ENCODE measurements around the gene PLA2G7. TPM values are rescaled to one million over a fixed set of nuclear protein-coding genes. Genes with fewer than 3 reads are reported as not detected.
"Not testable (repeated sequence)": the region's sequence is repeated elsewhere in the genome, so short reads cannot be mapped to it uniquely, and the experiment has no call there.

PLA2G7 gene
- total RNA-seq, 3 donors from 2014 or later (not counting 1 experiment from before 2014, with no cell fraction given) = 1.1 TPM; not detected in 2

GRCh38 chr6:46772762-46773161, 37.6 kb upstream of the PLA2G7 start:
- Mint-ChIP-seq H3K4me1 (no peaks in the 10 kb centered on the region), H3K27me3 (ENCODE audit: low read depth in 2 of 2) (peaks cover 2 to 16% of the 10 kb centered on the region in 2 donors), H3K27ac (no peak overlapping the region), H3K4me3 (no peak overlapping the region), H3K36me3 (no peaks in the 10 kb centered on the region), H3K9me3 (no peaks in the 10 kb centered on the region)
- no peak for TF ChIP-seq CTCF (IDR thresholded peaks at IDR 0.05)
- 12% methylated on average over 2 of the region's 2 CpGs for WGBS (ENCODE audit: insufficient coverage)
- ATAC-seq (peak in 2 of 3 donors; percentile 34 to 70), DNase-seq (peak in 1 of 2 donors; percentile 5)
- Histone ChIP-seq H3K27ac (ENCODE audit: low read length) (no peak overlapping the region), H3K36me3 (ENCODE audit: control insufficient read depth, insufficient read depth, low read length) (no peaks in the 10 kb centered on the region), H3K4me1 (ENCODE audit: control insufficient read depth, insufficient read depth, low read length) (peaks cover 4% of the 10 kb centered on the region), H3K27me3 (ENCODE audit: control insufficient read depth, insufficient read depth, low read length) (no peaks in the 10 kb centered on the region), H3K4me3 (ENCODE audit: low read length) (no peak overlapping the region), H3K9me3 (ENCODE audit: control insufficient read depth, insufficient read depth, low read length) (no peaks in the 10 kb centered on the region)
- intact Hi-C loops (cut with micrococcal nuclease) = no loop called here

DNA sequence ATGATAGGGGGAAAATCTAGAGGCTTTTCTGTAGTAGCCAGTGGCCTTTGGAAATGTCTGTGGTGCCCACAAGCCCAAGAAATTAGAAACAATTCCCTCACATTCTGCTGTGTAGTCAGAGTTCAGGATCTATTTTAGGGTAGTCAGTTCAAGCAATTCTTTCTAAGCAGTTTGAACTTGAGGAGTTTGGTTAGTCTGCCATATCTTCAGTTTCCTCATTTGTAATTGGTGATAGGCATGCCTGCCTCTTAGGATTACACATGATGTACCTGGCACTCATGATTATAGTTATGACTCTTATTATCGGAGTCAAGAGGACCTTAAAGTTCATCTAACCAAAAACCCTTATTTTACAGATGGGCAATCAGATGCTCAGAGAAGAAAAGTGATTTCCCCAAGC, 36.8 kb upstream of the PLA2G7 start:
- Histone ChIP-seq H3K27me3 (ENCODE audit: control insufficient read depth, insufficient read depth, low read length) (no peaks in the 10 kb centered on the region), H3K9me3 (ENCODE audit: control insufficient read depth, insufficient read depth, low read length) (no peaks in the 10 kb centered on the region), H3K27ac (ENCODE audit: low read length) (peak overlapping the region; percentile 48), H3K36me3 (ENCODE audit: control insufficient read depth, insufficient read depth, low read length) (no peaks in the 10 kb centered on the region), H3K4me1 (ENCODE audit: control insufficient read depth, insufficient read depth, low read length) (peaks cover 4% of the 10 kb centered on the region), H3K4me3 (ENCODE audit: low read length) (no peak overlapping the region)
- DNase-seq = no peak
- Mint-ChIP-seq H3K9me3 (no peaks in the 10 kb centered on the region), H3K36me3 (no peaks in the 10 kb centered on the region), H3K4me3 (no peak overlapping the region), H3K4me1 (no peaks in the 10 kb centered on the region), H3K27ac (no peak overlapping the region), H3K27me3 (ENCODE audit: low read depth in 2 of 2) (peaks cover 4 to 24% of the 10 kb centered on the region in 2 donors)
- no peak for ATAC-seq
- intact Hi-C loops (cut with micrococcal nuclease) = no loop called here
- 100% methylated on average over 1 of the region's 1 CpG for WGBS (ENCODE audit: insufficient coverage)
- TF ChIP-seq CTCF (IDR thresholded peaks at IDR 0.05) = no peak

GRCh38 chr6:46764961-46765360, 29.8 kb upstream of the PLA2G7 start:
- Histone ChIP-seq H3K9me3 (ENCODE audit: control insufficient read depth, insufficient read depth, low read length) (no peaks in the 10 kb centered on the region), H3K4me3 (ENCODE audit: low read length) (no peak overlapping the region), H3K27ac (ENCODE audit: low read length) (no peak overlapping the region), H3K36me3 (ENCODE audit: control insufficient read depth, insufficient read depth, low read length) (no peaks in the 10 kb centered on the region), H3K4me1 (ENCODE audit: control insufficient read depth, insufficient read depth, low read length) (no peaks in the 10 kb centered on the region), H3K27me3 (ENCODE audit: control insufficient read depth, insufficient read depth, low read length) (peaks cover 2% of the 10 kb centered on the region)
- H3K36me3 Mint-ChIP-seq = no peaks in the 10 kb centered on the region
- peaks cover 0 to 2% of the 10 kb centered on the region in 2 donors for H3K9me3 Mint-ChIP-seq
- ATAC-seq (no peak), DNase-seq (no peak)
- peaks cover 7 to 36% of the 10 kb centered on the region in 2 donors for H3K27me3 Mint-ChIP-seq (ENCODE audit: low read depth in 2 of 2)
- no peaks in the 10 kb centered on the region for H3K4me1 Mint-ChIP-seq
- H3K27ac Mint-ChIP-seq = no peak overlapping the region
- no peak for TF ChIP-seq CTCF (IDR thresholded peaks at IDR 0.05)
- intact Hi-C loops (cut with micrococcal nuclease) = no loop called here
- WGBS (ENCODE audit: insufficient coverage) = 99% methylated on average over 5 of the region's 5 CpGs
- no peak overlapping the region for H3K4me3 Mint-ChIP-seq

DNA sequence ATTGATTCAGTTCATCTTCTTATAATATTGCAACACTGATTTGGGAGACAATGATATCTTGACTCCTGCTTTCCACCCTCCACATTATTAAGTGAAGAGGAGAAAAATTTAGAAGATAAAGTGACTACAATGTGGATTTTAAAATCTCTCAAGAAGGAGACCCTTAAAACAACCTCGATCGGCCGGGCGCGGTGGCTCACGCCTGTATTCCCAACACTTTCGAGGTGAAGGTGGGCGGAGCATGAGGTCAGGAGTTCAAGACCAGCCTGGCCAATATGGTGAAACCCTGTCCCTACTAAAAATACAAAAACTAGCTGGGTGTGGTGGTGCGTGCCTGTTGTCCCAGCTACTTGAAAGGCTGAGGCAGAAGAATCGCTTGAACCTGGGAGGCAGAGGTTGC, 29.1 kb upstream of the PLA2G7 start:
- not testable (repeated sequence) for H3K4me3 Mint-ChIP-seq, H3K36me3 Mint-ChIP-seq, H3K27ac Mint-ChIP-seq

More for the DNA sequence above, 29.1 kb upstream of the PLA2G7 start:
- H3K27me3 ChIP-seq (ENCODE audit: control insufficient read depth, insufficient read depth, low read length); H3K27ac ChIP-seq (ENCODE audit: low read length); H3K4me3 ChIP-seq (ENCODE audit: low read length); H3K4me1 Mint-ChIP-seq; DNase-seq; H3K36me3 ChIP-seq (ENCODE audit: control insufficient read depth, insufficient read depth, low read length); intact Hi-C loops (cut with micrococcal nuclease); H3K9me3 Mint-ChIP-seq; ATAC-seq; H3K9me3 ChIP-seq (ENCODE audit: control insufficient read depth, insufficient read depth, low read length); H3K4me1 ChIP-seq (ENCODE audit: control insufficient read depth, insufficient read depth, low read length): not testable (repeated sequence)
- 93% methylated on average over 10 of the region's 10 CpGs for WGBS (ENCODE audit: insufficient coverage)
- peaks cover 10 to 35% of the 10 kb centered on the region in 2 donors for H3K27me3 Mint-ChIP-seq (ENCODE audit: low read depth in 2 of 2)
